ENCODE results near the gene MGP. TPM values are rescaled to one million over a fixed set of nuclear protein-coding genes. Genes with fewer than 3 reads are reported as not detected.

The MGP gene
- total and polyA plus RNA-seq, 2 experiments from 2014 or later: 117 to 561 TPM

DNA sequence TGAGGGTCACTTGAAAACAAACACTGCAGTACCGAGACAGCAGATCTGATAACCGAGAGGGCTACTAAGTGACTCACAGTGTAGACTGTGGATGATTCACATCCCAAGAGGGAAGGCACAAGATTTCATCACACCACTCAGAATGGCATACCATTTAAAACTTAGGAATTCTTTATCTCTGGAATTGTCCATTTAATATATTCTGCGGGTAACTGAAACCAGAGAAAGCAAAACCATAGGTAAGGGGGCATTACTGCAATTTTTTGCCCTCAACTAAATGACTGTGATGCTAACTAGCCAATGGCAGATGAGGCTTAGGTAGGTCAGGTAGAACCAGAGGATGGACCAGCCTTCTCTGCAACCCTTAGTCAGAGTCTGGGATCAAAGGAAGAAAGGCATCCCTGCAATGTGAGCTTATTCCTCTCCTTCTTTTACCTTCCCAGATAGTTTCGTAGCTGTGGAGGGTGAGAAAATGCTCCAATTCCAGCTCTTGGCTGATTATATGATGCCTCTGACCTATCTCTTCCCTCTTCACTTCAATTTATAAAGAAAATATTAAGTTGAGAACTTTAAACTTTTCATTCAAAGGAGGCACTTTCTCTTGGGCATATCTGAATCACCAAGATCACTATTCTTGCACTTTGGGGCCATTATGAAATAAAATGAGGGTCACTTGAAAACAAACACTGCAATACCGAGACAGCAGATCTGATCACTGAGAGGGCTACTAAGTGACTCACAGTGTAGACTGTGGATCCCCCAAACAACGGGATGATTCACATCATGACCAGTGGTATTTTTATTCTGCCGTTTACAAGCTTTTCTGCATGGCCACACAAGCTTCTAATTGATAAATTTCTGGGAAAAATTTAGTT lies 49.1 kb downstream of the MGP start:
- H3K27me3 ChIP-seq: no peaks in the 10 kb centered on the region
- H3K36me3 ChIP-seq (replicated peaks; ENCODE audit: insufficient read depth, low read depth): no peaks in the 10 kb centered on the region
- H3K27ac ChIP-seq: peak overlapping the region; percentile 66
- no peaks in the 10 kb centered on the region for H3K79me2 ChIP-seq
- DNase-seq (ENCODE audit: low spot score): peak; percentile 68
- H3K9me3 ChIP-seq (ENCODE audit: low read depth): no peaks in the 10 kb centered on the region
- H2AFZ ChIP-seq: no peak overlapping the region
- H3K4me1 ChIP-seq (ENCODE audit: insufficient read depth): peaks cover 13% of the 10 kb centered on the region
- WGBS (ENCODE audit: low lambda C conversion rate, missing lambda C conversion rate): 50% methylated on average over 7 of the region's 7 CpGs
- no peak for TF ChIP-seq EZH2phosphoT487 (IDR thresholded peaks at IDR 0.05; ENCODE audit: low read depth, severe bottlenecking, unreplicated experiment)
- TF ChIP-seq EZH2 (IDR thresholded peaks at IDR 0.05; ENCODE audit: borderline replicate concordance): no peak
- TF ChIP-seq, protein P1, sequence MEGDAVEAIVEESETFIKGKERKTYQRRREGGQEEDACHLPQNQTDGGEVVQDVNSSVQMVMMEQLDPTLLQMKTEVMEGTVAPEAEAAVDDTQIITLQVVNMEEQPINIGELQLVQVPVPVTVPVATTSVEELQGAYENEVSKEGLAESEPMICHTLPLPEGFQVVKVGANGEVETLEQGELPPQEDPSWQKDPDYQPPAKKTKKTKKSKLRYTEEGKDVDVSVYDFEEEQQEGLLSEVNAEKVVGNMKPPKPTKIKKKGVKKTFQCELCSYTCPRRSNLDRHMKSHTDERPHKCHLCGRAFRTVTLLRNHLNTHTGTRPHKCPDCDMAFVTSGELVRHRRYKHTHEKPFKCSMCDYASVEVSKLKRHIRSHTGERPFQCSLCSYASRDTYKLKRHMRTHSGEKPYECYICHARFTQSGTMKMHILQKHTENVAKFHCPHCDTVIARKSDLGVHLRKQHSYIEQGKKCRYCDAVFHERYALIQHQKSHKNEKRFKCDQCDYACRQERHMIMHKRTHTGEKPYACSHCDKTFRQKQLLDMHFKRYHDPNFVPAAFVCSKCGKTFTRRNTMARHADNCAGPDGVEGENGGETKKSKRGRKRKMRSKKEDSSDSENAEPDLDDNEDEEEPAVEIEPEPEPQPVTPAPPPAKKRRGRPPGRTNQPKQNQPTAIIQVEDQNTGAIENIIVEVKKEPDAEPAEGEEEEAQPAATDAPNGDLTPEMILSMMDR (IDR thresholded peaks at IDR 0.05; ENCODE audit: poor library complexity): no peak
- H3K4me3 ChIP-seq: no peak overlapping the region
- H3K4me2 ChIP-seq: peak overlapping the region; percentile 62
- no peaks in the 10 kb centered on the region for H3K9me2 ChIP-seq (replicated peaks; ENCODE audit: insufficient read depth)
- H4K20me1 ChIP-seq (ENCODE audit: insufficient read depth, poor library complexity, severe bottlenecking): no peaks in the 10 kb centered on the region

DNA sequence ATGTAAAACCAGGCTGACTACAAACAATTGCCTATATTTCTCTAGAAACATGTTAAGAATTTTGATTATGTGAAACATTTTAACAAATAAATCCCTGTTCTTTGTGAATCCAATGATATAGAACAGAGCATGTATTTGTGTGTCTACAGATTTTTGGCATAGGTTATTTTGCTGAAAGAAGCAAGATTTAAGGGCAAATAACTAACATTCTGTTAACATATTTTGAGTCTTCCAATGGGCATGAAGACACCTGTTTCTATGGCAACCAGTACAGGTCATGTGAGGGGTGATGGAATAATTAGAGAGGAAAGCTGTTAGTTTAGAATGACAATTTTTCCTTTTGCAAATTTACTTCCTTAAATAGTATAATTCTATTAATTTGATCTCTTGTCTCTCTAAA lies 51.1 kb downstream of the MGP start:
- TF ChIP-seq EZH2phosphoT487 (IDR thresholded peaks at IDR 0.05; ENCODE audit: low read depth, severe bottlenecking, unreplicated experiment) (no peak), EZH2 (IDR thresholded peaks at IDR 0.05; ENCODE audit: borderline replicate concordance) (no peak)
- TF ChIP-seq, protein P1 (IDR thresholded peaks at IDR 0.05; ENCODE audit: poor library complexity): no peak
- no peaks in the 10 kb centered on the region for H3K9me2 ChIP-seq (replicated peaks; ENCODE audit: insufficient read depth)
- H3K27ac ChIP-seq: peak overlapping the region; percentile 10
- no peaks in the 10 kb centered on the region for H3K9me3 ChIP-seq (ENCODE audit: low read depth)
- H4K20me1 ChIP-seq (ENCODE audit: insufficient read depth, poor library complexity, severe bottlenecking): no peaks in the 10 kb centered on the region
- peak overlapping the region; percentile 19 for H3K4me2 ChIP-seq
- H2AFZ ChIP-seq: no peak overlapping the region
- H3K27me3 ChIP-seq: no peaks in the 10 kb centered on the region
- DNase-seq (ENCODE audit: low spot score): no peak
- H3K4me3 ChIP-seq: no peak overlapping the region
- no peaks in the 10 kb centered on the region for H3K36me3 ChIP-seq (replicated peaks; ENCODE audit: insufficient read depth, low read depth)
- no peaks in the 10 kb centered on the region for H3K4me1 ChIP-seq (ENCODE audit: insufficient read depth)
- H3K79me2 ChIP-seq: no peaks in the 10 kb centered on the region

DNA sequence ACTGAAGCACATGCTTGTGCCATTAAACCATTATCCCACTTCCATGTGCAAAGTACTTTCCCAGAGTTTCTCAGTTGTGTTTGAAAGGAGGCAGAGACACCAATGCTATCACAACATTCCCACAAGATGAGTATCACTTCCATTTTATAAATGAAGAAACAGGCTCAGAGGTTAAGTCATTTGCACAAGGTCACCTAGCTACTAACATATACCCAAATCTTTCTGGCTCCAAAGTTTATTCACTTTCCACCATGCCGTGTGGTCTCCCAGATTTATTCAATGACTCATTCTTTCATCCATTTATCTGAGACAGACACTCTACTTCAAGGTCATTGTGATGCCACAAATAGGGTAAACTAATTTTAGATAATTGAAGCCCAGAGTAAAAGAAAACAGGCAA lies 51.7 kb downstream of the MGP start:
- no peak for TF ChIP-seq EZH2 (IDR thresholded peaks at IDR 0.05; ENCODE audit: borderline replicate concordance)
- TF ChIP-seq, protein P1 (IDR thresholded peaks at IDR 0.05; ENCODE audit: poor library complexity): no peak
- no peak for TF ChIP-seq EZH2phosphoT487 (IDR thresholded peaks at IDR 0.05; ENCODE audit: low read depth, severe bottlenecking, unreplicated experiment)
- no peaks in the 10 kb centered on the region for H3K9me2 ChIP-seq (replicated peaks; ENCODE audit: insufficient read depth)
- no peak overlapping the region for H3K4me3 ChIP-seq
- H3K79me2 ChIP-seq: no peaks in the 10 kb centered on the region
- no peak for DNase-seq (ENCODE audit: low spot score)
- no peaks in the 10 kb centered on the region for H4K20me1 ChIP-seq (ENCODE audit: insufficient read depth, poor library complexity, severe bottlenecking)
- H3K4me2 ChIP-seq: peak overlapping the region; percentile 6
- H3K36me3 ChIP-seq (replicated peaks; ENCODE audit: insufficient read depth, low read depth): no peaks in the 10 kb centered on the region
- H3K27me3 ChIP-seq: no peaks in the 10 kb centered on the region
- peak overlapping the region; percentile 4 for H3K27ac ChIP-seq
- H2AFZ ChIP-seq: no peak overlapping the region
- no peaks in the 10 kb centered on the region for H3K9me3 ChIP-seq (ENCODE audit: low read depth)
- no peaks in the 10 kb centered on the region for H3K4me1 ChIP-seq (ENCODE audit: insufficient read depth)
- WGBS (ENCODE audit: low lambda C conversion rate, missing lambda C conversion rate): 44% methylated on average over 1 of the region's 1 CpG

Data from hepatocyte (in vitro differentiated cells).